ENCODE data around the gene FBN1.

The FBN1 gene

DNA sequence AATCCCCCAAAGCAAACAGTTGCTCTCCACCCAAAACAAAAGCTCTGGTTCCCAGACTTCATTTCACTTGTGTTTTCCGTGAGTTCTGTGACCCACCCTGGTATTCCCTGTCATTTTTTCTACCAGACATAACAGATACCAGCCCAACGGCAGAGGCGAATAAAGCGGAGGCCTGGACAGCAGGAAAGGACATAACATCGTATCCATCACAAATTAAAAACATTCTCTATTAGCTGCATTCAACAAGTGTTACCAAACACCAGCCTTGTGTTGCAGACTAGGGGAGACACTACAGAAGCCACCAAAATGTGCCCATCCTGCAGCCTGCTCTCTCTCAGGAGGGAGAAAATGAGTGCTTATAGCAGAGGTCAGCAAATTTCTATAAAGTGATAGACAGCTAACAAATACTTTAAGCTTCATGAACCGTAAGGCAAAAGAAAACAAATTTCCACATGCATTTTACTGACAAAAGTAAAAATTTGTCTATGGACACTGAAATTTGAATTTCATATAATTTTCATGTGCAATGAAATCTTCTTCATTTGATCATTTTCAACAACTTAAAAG, 7.1 kb upstream of the FBN1 start:
- WGBS = 95% methylated on average over 5 of the region's 6 CpGs
- Histone ChIP-seq H3K79me1 (replicated peaks; ENCODE audit: low read length, poor library complexity, severe bottlenecking) (no peaks in the 10 kb centered on the region), H2BK12ac (ENCODE audit: low read length in 2 of 2) (no peak overlapping the region), H3K14ac (ENCODE audit: low read length in 2 of 2) (no peak overlapping the region), H3K23ac (ENCODE audit: low read length in 2 of 2) (no peak overlapping the region), H3K27me3 (ENCODE audit: control insufficient read depth in 1 of 2, insufficient read depth in 1 of 2, low read length in 2 of 2) (no peaks in the 10 kb centered on the region), H2BK120ac (ENCODE audit: low read depth, low read length) (no peak overlapping the region), H4K8ac (ENCODE audit: low read length) (no peak overlapping the region), H3K9ac (ENCODE audit: low read length) (peak overlapping the region; percentile 66), H2AK5ac (ENCODE audit: low read length, severe bottlenecking) (no peak overlapping the region), H3K27ac (ENCODE audit: low read length, poor library complexity, severe bottlenecking) (no peak overlapping the region), H3K4me3 (ENCODE audit: insufficient read depth in 1 of 2, low read depth in 1 of 2, low read length in 2 of 2) (peak overlapping the region in 1 of 2 experiments; percentile 26), H3K4me1 (ENCODE audit: control insufficient read depth, insufficient read depth, low read depth, low read length) (no peaks in the 10 kb centered on the region), H4K91ac (ENCODE audit: low read length) (no peak overlapping the region), H2BK5ac (ENCODE audit: low read depth, low read length, poor library complexity, severe bottlenecking) (no peak overlapping the region), H2BK15ac (ENCODE audit: low read depth, poor library complexity, severe bottlenecking) (no peak overlapping the region), H3K18ac (ENCODE audit: low read depth in 1 of 2, low read length in 2 of 2) (no peak overlapping the region), H3K9me3 (ENCODE audit: control insufficient read depth, low read length) (no peaks in the 10 kb centered on the region), H3K36me3 (ENCODE audit: control insufficient read depth in 1 of 2, insufficient read depth in 2 of 2, low read depth in 1 of 2, low read length in 2 of 2) (no peaks in the 10 kb centered on the region), H3K4me2 (ENCODE audit: low read length, poor library complexity, severe bottlenecking) (no peak overlapping the region), H3K4ac (ENCODE audit: low read depth in 1 of 2, low read length in 2 of 2) (no peak overlapping the region), H2AFZ (ENCODE audit: low read depth, low read length) (no peak overlapping the region)
- DNase-seq = no peak

DNA sequence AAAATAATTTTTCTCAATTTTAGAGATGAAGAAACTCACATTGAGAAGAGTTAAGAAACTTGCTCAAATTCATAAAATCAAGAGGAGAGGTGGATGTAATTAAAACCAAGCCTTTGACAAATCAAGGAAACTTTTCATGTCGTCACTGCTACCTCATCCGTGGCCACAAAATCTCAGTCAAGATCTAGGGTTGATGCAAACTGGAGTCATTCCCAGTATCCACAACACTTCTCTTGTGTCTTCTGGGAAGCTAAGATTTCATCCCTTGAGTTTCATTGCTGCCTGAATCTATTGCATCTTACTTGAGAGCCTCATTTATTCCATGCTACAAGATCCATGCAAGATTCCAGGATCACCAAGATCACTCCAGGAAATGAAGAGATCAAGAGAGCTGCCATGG, 5.4 kb upstream of the FBN1 start:
- Histone ChIP-seq H2BK15ac (ENCODE audit: low read depth, poor library complexity, severe bottlenecking) (no peak overlapping the region), H3K9ac (ENCODE audit: low read length) (no peak overlapping the region), H3K27me3 (ENCODE audit: control insufficient read depth in 1 of 2, insufficient read depth in 1 of 2, low read length in 2 of 2) (no peaks in the 10 kb centered on the region), H3K9me3 (ENCODE audit: control insufficient read depth, low read length) (no peaks in the 10 kb centered on the region), H2BK12ac (ENCODE audit: low read length in 2 of 2) (no peak overlapping the region), H3K36me3 (ENCODE audit: control insufficient read depth in 1 of 2, insufficient read depth in 2 of 2, low read depth in 1 of 2, low read length in 2 of 2) (no peaks in the 10 kb centered on the region), H3K79me1 (replicated peaks; ENCODE audit: low read length, poor library complexity, severe bottlenecking) (peaks cover 2% of the 10 kb centered on the region), H2BK120ac (ENCODE audit: low read depth, low read length) (no peak overlapping the region), H2AFZ (ENCODE audit: low read depth, low read length) (no peak overlapping the region), H3K4me2 (ENCODE audit: low read length, poor library complexity, severe bottlenecking) (no peak overlapping the region), H3K27ac (ENCODE audit: low read length, poor library complexity, severe bottlenecking) (no peak overlapping the region), H3K4ac (ENCODE audit: low read depth in 1 of 2, low read length in 2 of 2) (no peak overlapping the region), H3K23ac (ENCODE audit: low read length in 2 of 2) (no peak overlapping the region), H3K4me1 (ENCODE audit: control insufficient read depth, insufficient read depth, low read depth, low read length) (peaks cover 2% of the 10 kb centered on the region), H2BK5ac (ENCODE audit: low read depth, low read length, poor library complexity, severe bottlenecking) (no peak overlapping the region), H2AK5ac (ENCODE audit: low read length, severe bottlenecking) (no peak overlapping the region), H3K14ac (ENCODE audit: low read length in 2 of 2) (no peak overlapping the region), H3K4me3 (ENCODE audit: insufficient read depth in 1 of 2, low read depth in 1 of 2, low read length in 2 of 2) (no peak overlapping the region), H4K91ac (ENCODE audit: low read length) (no peak overlapping the region), H4K8ac (ENCODE audit: low read length) (no peak overlapping the region), H3K18ac (ENCODE audit: low read depth in 1 of 2, low read length in 2 of 2) (no peak overlapping the region)
- WGBS = 100% methylated on average over 2 of the region's 2 CpGs
- DNase-seq = no peak

DNA sequence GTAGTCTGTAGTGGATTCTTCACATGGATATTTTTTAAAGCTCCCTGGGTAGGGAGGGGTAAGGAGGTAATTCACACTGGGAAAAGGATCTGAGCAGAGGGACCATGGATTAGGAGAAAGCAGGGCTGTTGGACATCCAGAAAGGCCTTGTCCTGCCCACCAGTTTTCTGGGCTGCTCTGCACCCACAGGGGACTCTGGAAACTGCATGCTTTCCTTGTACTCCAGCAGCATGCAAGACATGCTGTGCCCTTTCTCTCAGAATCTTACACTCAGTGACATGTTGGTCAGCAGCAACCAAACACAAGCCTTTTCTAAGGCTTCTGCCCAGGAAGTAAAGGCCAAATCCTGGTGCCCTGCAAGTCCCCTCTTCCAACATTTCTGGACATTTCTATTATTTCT, 2.5 kb upstream of the FBN1 start:
- Histone ChIP-seq H3K9ac (ENCODE audit: low read length) (peak overlapping the region; percentile 97), H3K4me1 (ENCODE audit: control insufficient read depth, insufficient read depth, low read depth, low read length) (peaks cover 2% of the 10 kb centered on the region), H3K14ac (ENCODE audit: low read length in 2 of 2) (no peak overlapping the region), H2BK12ac (ENCODE audit: low read length in 2 of 2) (peak overlapping the region in 1 of 2 experiments; percentile 26), H3K79me1 (replicated peaks; ENCODE audit: low read length, poor library complexity, severe bottlenecking) (peaks cover 2% of the 10 kb centered on the region), H3K36me3 (ENCODE audit: control insufficient read depth in 1 of 2, insufficient read depth in 2 of 2, low read depth in 1 of 2, low read length in 2 of 2) (peaks cover 0 to 4% of the 10 kb centered on the region in 2 experiments), H3K23ac (ENCODE audit: low read length in 2 of 2) (no peak overlapping the region), H3K4me2 (ENCODE audit: low read length, poor library complexity, severe bottlenecking) (no peak overlapping the region), H2BK5ac (ENCODE audit: low read depth, low read length, poor library complexity, severe bottlenecking) (no peak overlapping the region), H2AFZ (ENCODE audit: low read depth, low read length) (no peak overlapping the region), H3K27me3 (ENCODE audit: control insufficient read depth in 1 of 2, insufficient read depth in 1 of 2, low read length in 2 of 2) (no peaks in the 10 kb centered on the region), H4K91ac (ENCODE audit: low read length) (no peak overlapping the region), H2AK5ac (ENCODE audit: low read length, severe bottlenecking) (no peak overlapping the region), H3K9me3 (ENCODE audit: control insufficient read depth, low read length) (no peaks in the 10 kb centered on the region), H4K8ac (ENCODE audit: low read length) (no peak overlapping the region), H2BK120ac (ENCODE audit: low read depth, low read length) (no peak overlapping the region), H3K27ac (ENCODE audit: low read length, poor library complexity, severe bottlenecking) (peak overlapping the region; percentile 27), H3K4ac (ENCODE audit: low read depth in 1 of 2, low read length in 2 of 2) (no peak overlapping the region), H3K4me3 (ENCODE audit: insufficient read depth in 1 of 2, low read depth in 1 of 2, low read length in 2 of 2) (no peak overlapping the region), H3K18ac (ENCODE audit: low read depth in 1 of 2, low read length in 2 of 2) (peak overlapping the region in 1 of 2 experiments; percentile 39), H2BK15ac (ENCODE audit: low read depth, poor library complexity, severe bottlenecking) (no peak overlapping the region)
- peak; percentile 77 for DNase-seq

DNA sequence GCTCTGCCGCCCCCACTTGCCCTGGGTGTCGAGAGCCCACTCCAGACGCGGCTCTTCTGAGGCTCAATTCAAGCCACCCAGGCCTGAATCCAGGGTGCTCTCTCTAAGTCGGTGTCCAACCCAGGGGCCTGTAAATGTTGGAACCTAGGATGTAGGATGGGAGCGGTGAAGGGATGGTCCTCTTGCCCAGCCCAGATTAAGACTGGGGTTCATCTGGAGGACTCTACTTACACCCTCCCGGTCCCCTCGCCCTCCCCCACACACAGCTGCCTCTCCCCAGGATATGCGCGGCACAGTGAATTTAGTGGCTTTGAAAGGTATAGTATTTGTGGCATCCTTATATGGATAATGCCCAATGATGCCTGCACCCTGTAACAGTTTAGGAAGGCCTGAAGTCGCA, 822 bp upstream of the FBN1 start:
- Histone ChIP-seq H2AFZ (ENCODE audit: low read depth, low read length) (peak overlapping the region; percentile 24), H2BK12ac (ENCODE audit: low read length in 2 of 2) (peak overlapping the region; percentile 25 to 70), H3K27ac (ENCODE audit: low read length, poor library complexity, severe bottlenecking) (peak overlapping the region; percentile 83), H2BK5ac (ENCODE audit: low read depth, low read length, poor library complexity, severe bottlenecking) (peak overlapping the region; percentile 97), H2BK15ac (ENCODE audit: low read depth, poor library complexity, severe bottlenecking) (peak overlapping the region; percentile 93), H3K23ac (ENCODE audit: low read length in 2 of 2) (peak overlapping the region in 1 of 2 experiments; percentile 63), H4K8ac (ENCODE audit: low read length) (peak overlapping the region; percentile 93), H3K9ac (ENCODE audit: low read length) (peak overlapping the region; percentile 97), H4K91ac (ENCODE audit: low read length) (peak overlapping the region; percentile 95), H3K4me3 (ENCODE audit: insufficient read depth in 1 of 2, low read depth in 1 of 2, low read length in 2 of 2) (peak overlapping the region; percentile 81 to 92), H3K4me1 (ENCODE audit: control insufficient read depth, insufficient read depth, low read depth, low read length) (peaks cover 6% of the 10 kb centered on the region), H2AK5ac (ENCODE audit: low read length, severe bottlenecking) (peak overlapping the region; percentile 88), H3K27me3 (ENCODE audit: control insufficient read depth in 1 of 2, insufficient read depth in 1 of 2, low read length in 2 of 2) (no peaks in the 10 kb centered on the region), H3K18ac (ENCODE audit: low read depth in 1 of 2, low read length in 2 of 2) (peak overlapping the region; percentile 87 to 95), H3K4me2 (ENCODE audit: low read length, poor library complexity, severe bottlenecking) (peak overlapping the region; percentile 82), H3K9me3 (ENCODE audit: control insufficient read depth, low read length) (no peaks in the 10 kb centered on the region), H3K79me1 (replicated peaks; ENCODE audit: low read length, poor library complexity, severe bottlenecking) (peaks cover 2% of the 10 kb centered on the region), H3K36me3 (ENCODE audit: control insufficient read depth in 1 of 2, insufficient read depth in 2 of 2, low read depth in 1 of 2, low read length in 2 of 2) (peaks cover 3 to 18% of the 10 kb centered on the region in 2 experiments), H3K4ac (ENCODE audit: low read depth in 1 of 2, low read length in 2 of 2) (peak overlapping the region; percentile 83 to 98), H3K14ac (ENCODE audit: low read length in 2 of 2) (peak overlapping the region in 1 of 2 experiments; percentile 97), H2BK120ac (ENCODE audit: low read depth, low read length) (peak overlapping the region; percentile 67)
- DNase-seq = no peak
- WGBS = 50% methylated on average over 2 of the region's 11 CpGs

Data from mesenchymal stem cell (in vitro differentiated cells and primary cell).